Measurements from ENCODE around the gene ITIH4.

The ITIH4 gene

DNA sequence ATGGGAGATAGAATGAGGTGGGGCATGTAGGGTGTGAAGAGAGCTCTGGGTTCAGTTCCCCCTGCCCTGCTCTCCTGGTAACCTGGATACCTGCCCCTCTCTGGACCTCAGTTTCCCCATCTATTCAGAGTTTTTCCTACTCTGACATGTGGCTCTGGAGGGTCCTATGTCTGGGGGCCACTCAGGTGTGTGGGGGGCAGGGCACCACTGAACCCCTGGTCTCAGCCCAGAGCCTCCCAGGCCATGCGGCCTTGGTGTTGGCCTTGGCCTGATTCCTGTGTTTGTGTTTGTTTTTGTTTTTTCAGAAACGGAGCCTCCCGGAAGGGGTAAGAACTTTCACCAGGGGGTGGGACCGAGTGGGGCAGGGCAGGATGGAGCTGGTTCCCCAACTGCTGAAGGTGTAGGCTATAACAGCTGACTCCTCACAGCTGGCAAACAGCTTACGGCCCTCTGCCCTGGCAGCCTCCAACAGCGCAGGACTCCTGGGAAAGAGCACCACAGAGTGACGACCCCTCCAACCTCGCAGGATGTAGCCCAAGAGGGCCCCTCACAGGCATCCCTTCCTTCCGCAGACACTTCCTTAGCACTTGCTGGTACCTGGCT lies 35.1 kb downstream of the ITIH4 start:
- DNase-seq, result no peak

DNA sequence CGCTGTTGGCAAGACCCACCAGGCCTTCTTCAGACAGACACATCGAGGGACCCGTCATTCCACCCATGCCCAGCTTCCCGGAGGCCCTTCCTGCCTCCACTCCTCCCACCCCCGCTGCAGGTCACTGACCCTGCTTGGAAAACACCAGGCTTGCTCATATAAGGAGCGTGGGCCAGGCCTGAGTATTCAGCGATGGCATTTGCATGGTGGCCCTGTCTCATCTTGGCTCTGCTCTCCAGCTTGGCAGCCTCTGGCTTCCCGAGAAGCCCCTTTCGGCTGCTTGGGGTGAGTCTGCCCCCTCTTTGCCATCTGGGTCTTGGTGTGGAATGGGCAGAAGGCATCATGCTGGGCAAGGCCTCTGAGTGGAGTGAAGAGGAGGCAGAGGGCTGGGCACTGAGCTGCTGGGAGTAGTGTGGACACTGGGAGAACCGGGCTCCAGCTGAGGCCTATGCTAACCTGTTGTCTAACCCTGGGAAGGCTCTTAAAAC lies 35.8 kb downstream of the ITIH4 start, which contains the start of gene ITIH3:
Gene ITIH3, plus strand, starts transcription at position 185 of the 488 bp plus-strand sequence. Its CDS starts 8 bp downstream, at position 193.
- DNase-seq, result no peak

- DNase-seq, result no peak
These were observed 36.5 kb downstream of the ITIH4 start for GRCh38 chr3:52793702-52794611.

- peak; percentile 21 for DNase-seq
These were observed 37.3 kb downstream of the ITIH4 start for GRCh38 chr3:52792961-52793695.

DNA sequence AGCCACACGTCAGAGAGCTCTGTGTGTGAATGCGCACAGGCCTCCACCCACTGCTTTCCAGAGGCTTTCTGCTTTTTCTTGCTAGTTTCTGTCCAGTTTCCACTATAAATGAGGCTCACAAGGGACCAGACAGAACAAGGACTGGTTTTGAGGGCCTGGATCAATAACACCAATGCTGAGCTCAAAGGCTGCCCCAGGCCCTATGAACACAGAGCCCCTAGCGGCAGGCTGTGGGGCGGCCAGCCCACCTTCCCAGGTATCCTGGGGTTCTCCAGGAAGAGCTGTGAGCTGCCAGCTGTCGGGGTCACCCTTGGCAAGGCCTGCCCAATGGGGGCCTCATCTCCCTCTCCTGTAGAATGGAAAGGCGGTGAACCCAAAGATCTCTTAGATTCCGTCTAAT lies 38.1 kb downstream of the ITIH4 start:
- no peak for DNase-seq

DNA sequence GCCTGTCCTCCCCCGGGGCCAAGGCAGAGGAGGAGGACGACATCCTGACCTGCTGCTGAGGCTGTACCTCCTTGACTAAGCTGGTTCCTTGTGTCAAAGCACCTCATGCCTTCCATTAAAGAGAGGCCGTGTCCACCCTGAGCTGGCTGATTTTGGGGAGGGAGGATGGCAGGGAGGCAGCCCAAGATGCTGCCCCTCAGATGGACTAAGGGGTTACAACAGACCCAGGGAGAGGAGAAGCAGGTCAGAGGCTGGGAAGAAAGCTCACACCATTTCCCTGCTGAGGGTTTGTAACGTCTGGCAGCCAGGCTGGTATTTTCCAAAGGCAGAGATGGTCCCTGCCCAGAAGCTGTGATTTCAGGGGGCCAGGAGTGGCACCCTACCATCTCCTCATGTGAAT lies 38.5 kb downstream of the ITIH4 start:
- no peak for DNase-seq

GRCh38 chr3:52791366-52791765 lies 39.1 kb downstream of the ITIH4 start:
- DNase-seq, result no peak

DNA sequence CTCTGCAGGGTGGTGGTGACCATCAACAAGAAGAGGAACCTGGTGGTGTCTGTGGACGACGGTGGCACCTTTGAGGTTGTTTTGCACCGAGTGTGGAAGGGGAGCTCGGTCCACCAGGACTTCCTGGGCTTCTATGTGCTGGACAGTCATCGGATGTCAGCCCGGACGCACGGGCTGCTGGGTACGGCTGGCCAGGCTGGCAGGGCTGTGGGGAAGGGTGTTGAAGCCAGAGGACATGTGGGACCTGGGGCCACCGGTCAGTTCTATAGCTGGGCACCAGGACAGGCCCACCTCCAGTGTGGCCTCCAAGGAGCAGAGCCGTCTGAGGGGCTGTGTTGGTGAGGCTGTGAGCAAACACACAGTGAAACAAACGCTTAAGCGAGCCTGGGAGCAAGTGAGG lies 39.7 kb downstream of the ITIH4 start:
- DNase-seq, result no peak

GRCh38 chr3:52790337-52790736 lies 40.1 kb downstream of the ITIH4 start:
- DNase-seq, result no peak

- no peak for DNase-seq
These were observed 40.8 kb downstream of the ITIH4 start for GRCh38 chr3:52789746-52790040.

DNA sequence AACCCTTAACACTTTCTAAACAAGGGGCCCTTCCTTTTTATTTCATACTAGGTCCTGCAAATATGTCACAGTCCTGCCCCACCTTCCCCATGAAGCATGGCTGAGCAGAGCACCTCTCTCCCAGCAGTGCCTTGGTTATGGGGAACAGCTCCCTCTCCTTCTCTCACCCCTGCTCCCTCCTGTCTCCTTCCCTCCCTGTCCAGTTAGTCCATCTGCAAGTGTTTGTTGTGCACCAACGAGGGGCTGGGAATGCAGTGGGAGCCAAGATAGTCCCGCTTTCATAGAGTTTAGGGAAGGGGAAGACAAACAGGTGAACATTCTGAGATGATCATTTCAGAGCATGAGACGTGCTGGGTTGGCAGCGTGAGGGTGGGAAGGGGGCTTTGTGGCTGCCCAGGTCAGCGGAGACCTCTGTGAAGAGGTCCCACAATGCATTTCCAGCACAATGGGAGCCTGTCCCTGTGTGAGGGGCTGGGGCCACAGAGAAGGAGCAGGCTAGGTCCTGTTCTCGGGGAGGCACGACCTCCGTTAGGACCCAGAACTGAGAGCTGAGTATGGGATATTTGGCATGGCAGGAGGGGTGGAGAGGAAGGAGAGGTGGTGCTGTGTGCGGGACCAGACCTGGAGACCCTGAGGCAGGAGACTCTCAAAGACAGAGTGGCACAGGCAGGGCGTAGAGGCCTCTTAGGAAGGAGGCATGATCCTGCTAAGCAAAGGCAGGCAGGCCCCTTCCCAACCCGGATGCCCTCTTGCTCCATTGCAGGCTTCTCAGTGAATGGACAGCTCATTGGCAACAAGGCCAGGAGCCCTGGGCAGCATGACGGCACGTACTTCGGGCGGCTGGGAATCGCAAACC lies 41.4 kb downstream of the ITIH4 start:
- no peak for DNase-seq

DNA sequence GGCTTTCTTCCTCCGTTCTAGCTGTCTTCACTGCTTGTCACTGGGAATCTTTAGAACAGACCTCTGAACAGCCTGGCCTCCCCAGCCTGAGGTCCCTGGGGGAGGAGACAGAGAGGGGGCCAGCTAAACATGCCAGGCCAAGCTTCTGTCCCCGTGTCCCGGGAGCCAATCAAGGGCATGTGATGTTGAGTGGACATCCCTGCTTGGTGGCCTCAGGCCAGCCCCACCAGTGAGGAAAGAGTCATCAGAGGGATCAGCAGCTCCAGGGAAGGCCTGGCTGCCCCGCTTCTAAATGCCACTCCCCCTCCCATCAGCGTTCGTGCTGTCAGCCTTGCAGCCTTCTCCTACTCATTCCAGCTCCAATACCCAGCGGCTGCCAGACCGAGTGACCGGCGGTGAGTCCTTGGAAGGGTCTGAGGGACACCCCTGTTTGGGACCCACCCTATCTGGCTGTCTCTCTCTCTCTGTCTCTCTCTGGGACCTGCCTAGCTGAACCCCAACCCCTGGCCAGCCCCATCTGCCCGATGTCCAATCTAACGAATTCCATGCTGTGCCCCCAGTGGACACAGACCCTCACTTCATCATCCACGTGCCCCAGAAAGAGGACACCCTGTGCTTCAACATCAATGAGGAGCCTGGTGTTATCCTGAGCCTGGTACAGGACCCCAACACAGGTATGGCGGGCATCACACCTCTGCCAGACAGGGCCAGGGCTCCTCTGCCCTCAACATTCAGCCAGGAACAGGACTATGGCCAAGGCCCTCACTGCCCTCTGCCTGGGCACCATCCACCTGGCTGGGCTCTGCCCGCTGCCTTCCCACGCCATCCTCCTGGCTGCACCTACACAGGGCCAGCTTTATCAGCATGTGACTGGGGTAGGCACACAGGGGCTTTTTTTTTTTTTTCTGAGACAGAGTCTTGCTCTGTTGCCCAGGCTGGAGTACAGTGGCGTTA lies 42.5 kb downstream of the ITIH4 start:
- DNase-seq, result no peak

DNA sequence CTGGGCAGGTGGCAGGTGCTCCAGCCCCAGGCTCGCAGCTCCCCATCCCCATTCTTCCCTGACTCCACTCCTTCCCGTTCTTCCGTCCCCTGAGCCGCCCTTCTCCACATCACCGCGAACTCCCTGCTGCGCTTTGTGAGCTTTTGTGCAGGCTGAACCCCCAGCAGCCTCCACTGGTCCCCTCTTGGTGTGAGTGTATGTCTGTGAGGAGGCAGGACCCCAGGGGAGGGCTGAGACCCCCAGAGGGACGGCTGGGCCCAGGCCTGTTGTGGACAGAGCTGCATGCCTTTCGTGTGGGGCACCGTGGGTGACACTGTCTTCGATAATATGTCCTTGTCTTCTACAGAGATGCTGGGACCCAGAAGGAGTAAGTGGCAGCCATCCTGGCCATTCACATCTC lies 43.2 kb downstream of the ITIH4 start:
- no peak for DNase-seq

DNA sequence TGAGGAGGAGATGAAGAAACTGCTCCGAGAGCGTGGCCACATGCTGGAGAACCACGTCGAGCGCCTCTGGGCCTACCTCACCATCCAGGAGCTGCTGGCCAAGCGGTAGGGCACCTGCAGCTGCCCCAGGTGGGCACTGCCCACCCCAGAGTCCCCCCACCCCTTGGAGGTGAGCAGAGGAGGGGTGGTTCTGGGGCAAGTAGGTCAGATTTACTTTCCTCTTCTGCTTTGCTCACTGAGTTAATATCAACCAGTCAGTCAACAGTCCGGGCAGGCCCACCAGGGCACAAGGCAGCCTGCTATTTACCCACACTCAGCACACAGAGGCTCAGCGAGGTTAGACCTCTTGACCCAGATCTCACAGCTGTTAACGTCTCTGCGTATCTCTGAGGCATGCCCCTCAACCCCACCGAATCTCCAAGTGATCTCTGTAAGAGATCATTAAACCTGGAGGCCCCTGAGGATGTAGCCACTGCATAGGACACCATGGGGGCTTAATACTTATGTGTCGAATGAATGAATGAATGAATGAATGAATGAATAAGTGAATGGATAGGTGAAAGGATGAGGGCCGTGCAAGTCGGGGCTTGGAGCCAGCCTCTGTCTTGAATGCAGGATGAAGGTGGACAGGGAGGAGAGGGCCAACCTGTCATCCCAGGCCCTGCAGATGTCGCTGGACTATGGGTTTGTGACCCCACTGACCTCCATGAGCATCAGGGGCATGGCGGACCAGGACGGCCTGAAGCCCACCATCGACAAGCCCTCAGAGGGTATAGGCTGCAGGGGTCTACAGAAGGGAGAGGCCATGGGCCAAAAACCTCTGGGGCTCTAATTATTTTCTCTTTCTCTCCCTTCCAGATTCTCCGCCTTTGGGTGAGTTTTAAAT lies 43.9 kb downstream of the ITIH4 start:
- no peak for DNase-seq

DNA sequence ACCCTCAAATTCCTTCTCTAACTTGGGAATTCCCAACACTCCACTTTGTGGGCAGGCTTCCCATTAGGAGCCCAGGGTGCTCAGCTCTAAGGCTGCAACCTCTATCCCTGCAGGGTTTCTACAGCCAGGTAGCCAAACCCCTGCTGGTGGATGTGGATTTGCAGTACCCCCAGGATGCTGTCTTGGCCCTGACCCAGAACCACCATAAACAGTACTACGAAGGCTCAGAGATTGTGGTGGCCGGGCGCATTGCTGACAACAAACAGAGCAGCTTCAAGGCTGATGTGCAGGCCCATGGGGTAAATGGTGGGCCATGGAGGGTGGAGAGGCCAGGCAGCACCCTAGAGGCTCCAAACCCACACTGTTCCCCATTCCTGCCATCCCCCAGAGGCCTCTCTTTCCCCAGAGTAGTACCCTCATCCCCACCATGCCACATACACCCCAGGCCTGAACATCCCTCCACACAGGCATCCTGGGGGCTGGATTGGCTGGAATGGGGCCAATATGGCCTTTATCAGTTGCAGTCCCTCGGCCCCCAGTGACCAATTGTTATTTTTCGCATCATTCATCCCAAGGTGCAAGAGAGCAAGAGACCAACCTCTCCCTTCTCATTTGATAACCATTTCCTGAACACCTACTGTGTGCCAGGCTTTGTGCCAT lies 45.4 kb downstream of the ITIH4 start:
- DNase-seq, result no peak

GRCh38 chr3:52784021-52784621 lies 46.4 kb downstream of the ITIH4 start:
- DNase-seq, result no peak

GRCh38 chr3:52783211-52783555 lies 47.3 kb downstream of the ITIH4 start:
- no peak for DNase-seq

DNA sequence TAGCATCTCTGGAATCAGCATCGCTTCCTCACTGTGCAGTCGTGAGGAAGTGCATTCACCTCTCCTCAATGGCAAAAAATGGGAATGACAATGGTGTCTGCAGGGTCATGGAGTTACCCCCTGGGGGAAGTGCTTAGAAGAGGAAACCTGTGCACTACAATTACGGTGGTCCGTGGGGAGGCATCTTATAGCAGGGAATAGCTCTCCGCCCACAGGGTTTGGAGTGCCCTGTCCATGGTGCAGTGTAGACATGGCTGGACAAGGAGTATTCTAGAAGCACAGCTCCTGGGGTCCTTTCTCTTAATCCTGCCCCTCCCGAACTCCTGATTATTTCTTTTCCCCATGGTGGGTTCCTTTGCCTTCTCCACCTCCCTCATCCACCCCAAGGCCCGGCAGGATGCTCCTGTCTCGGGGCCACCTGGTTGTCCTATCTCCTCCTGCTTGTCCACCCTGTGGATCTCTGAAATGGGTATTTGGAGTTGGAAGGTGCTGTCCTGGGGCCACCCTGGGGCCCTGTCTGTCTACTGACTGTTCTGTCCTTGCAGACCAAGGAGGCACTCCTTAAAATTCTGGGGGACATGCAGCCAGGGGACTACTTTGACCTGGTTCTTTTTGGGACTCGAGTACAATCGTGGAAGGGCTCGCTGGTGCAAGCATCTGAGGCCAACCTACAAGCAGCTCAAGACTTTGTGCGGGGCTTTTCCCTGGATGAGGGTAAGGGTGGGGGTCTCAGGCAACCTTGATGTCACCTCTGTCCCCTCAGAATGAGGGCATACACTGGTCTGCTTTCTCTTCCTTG lies 47.9 kb downstream of the ITIH4 start:
- no peak for DNase-seq

- DNase-seq, result no peak
These were observed 48.7 kb downstream of the ITIH4 start for GRCh38 chr3:52781741-52782140.

All from EL (cell line).